ENCODE data around the gene APOC4. TPM values are rescaled to one million over a fixed set of nuclear protein-coding genes. Genes with fewer than 3 reads are reported as not detected.

APOC4 gene
- total RNA-seq = not detected in 2 replicates

DNA sequence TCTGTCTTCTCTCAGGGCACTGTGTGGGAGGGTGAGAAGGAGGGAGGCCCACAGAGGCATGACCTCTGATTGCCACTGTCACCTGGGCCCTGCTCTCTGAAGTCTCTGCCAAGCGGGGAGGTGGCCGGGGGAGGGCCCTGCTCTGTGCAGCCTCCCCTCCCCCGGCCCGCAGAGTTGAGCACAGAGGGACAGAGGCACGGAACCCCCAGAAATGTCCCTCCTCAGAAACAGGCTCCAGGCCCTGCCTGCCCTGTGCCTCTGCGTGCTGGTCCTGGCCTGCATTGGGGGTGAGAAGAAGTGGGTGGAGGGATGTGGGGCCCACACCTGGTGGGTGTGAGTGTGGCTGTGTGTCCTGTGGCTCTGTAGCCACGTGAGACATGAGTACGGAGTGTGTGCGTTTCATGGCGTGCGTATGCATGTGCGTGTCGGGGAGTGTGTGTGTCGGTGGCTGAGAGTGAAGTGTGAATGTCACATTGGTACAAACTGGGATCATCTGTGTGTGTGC lies at the start of gene APOC4:
APOC4 (plus strand) TSS at position 171 of the 505 bp plus-strand sequence; CDS start at position 212, 41 bp downstream.

DNA sequence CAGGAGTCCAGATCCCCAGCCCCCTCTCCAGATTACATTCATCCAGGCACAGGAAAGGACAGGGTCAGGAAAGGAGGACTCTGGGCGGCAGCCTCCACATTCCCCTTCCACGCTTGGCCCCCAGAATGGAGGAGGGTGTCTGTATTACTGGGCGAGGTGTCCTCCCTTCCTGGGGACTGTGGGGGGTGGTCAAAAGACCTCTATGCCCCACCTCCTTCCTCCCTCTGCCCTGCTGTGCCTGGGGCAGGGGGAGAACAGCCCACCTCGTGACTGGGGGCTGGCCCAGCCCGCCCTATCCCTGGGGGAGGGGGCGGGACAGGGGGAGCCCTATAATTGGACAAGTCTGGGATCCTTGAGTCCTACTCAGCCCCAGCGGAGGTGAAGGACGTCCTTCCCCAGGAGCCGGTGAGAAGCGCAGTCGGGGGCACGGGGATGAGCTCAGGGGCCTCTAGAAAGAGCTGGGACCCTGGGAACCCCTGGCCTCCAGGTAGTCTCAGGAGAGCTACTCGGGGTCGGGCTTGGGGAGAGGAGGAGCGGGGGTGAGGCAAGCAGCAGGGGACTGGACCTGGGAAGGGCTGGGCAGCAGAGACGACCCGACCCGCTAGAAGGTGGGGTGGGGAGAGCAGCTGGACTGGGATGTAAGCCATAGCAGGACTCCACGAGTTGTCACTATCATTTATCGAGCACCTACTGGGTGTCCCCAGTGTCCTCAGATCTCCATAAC lies 36.4 kb upstream of the APOC4 start, which contains the start of gene APOE:
APOE (plus strand) TSS at position 360 of the 724 bp plus-strand sequence. CDS start 829 bp downstream, outside the sequence.

DNA sequence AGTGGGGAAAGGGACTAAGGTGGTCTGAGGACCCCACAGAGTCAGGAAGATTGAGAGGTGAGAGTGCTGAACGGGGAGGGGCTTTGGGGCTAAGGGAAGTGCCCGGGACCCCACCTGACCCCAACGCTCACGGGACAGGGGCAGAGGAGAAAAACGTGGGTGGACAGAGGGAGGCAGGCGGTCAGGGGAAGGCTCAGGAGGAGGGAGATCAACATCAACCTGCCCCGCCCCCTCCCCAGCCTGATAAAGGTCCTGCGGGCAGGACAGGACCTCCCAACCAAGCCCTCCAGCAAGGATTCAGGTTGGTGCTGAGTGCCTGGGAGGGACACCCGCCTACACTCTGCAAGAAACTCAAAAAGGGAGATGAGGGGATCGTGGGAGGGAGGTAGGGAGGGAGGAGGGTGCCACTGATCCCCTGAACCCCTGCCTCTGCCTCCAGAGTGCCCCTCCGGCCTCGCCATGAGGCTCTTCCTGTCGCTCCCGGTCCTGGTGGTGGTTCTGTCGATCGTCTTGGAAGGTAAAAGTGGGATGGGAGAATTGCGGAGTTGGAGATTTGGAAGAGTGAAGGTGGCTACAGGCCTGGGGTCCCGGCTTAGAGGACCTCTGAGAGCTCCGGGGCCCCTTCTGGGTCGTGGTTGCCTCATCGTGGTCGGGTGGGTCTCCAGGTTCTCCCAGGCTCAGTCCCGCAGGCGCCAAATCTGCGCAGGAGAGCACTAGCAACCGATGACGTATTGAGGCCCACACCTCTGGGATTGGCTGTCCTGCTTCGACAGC lies 27.4 kb upstream of the APOC4 start, which contains the start of gene APOC1:
APOC1 (plus strand) TSS at position 176 of the 774 bp plus-strand sequence; CDS start at position 460, 284 bp downstream.

DNA sequence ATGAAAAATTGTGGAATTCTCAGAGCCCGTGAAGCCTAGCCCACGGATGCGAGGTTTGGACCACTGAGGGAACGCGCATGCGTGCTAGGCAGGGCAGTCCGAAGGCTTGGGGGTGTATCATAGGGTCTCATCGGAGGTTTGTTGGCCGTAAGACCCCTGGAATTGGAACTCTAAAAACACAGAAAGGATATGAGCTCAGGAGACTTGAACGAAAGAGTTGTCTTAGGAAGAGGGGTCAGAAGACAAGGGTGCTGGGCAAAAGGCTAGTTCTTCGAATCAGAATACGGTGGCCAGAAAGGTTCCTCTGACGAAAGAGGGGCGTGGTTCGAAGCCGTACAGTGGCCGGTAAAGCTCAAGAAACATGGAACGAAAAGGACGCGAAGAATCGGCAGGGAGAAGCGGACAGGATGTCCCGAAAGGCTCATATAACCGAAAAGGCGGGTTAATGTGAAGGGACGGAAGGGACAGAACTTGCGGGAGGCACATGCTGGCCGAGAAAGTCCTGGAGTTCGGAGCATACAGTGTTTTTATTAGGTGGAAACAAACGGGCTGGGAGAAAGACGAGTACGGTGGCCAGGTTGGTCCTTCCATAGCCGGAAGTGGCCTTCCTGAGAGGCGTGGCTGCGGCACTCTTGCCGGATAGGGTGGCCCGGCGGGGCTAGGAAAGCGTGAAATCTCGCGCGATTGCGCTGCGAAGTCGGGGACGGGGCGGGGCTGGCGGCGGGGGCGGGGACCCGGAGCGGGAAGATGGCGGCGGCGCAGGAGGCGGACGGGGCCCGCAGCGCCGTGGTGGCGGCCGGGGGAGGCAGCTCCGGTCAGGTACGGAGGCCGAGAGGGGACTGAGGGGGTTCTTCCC lies 12.8 kb downstream of the APOC4 start, which contains the start of gene CLPTM1:
CLPTM1 (plus strand) TSS at position 732 of the 856 bp plus-strand sequence; CDS start at position 748, 16 bp downstream.

Other genes with a start within 250 kb of the APOC4 start
- gene CEACAM16, start 243.1 kb upstream of the APOC4 start, total RNA-seq = not detected in 2 replicates
- gene BCL3, start 193.5 kb upstream of the APOC4 start, total RNA-seq = 35.6 and 48.8 TPM in 2 replicates
- gene CBLC, start 164.3 kb upstream of the APOC4 start, total RNA-seq = 0.50 and 1.9 TPM in 2 replicates
- gene BCAM, start 133.1 kb upstream of the APOC4 start, total RNA-seq = 17.1 and 18.3 TPM in 2 replicates
- 117 TPM in 2 replicates for gene NECTIN2, start 95.9 kb upstream of the APOC4 start, total RNA-seq
- gene TOMM40, start 51.0 kb upstream of the APOC4 start, total RNA-seq = 82.2 and 93.8 TPM in 2 replicates
- gene APOE, start 36.4 kb upstream of the APOC4 start, total RNA-seq = 21.0 and 25.3 TPM in 2 replicates
- gene APOC1, start 27.6 kb upstream of the APOC4 start, total RNA-seq = 15.8 and 15.9 TPM in 2 replicates
- not detected in 2 replicates for gene APOC2, start 3.8 kb downstream of the APOC4 start, total RNA-seq
- gene CLPTM1, start 13.1 kb downstream of the APOC4 start, total RNA-seq = 53.2 and 62.5 TPM in 2 replicates
- gene RELB, start 59.2 kb downstream of the APOC4 start, total RNA-seq = 9.9 and 11.6 TPM in 2 replicates
- gene CLASRP, start 96.8 kb downstream of the APOC4 start, total RNA-seq = 34.9 and 46.4 TPM in 2 replicates
- gene ZNF296, start 134.2 kb downstream of the APOC4 start, total RNA-seq = 0.17 and 0.45 TPM in 2 replicates
- 34.6 and 45.5 TPM in 2 replicates for gene GEMIN7, start 137.0 kb downstream of the APOC4 start, total RNA-seq
- gene PPP1R37, start 150.9 kb downstream of the APOC4 start, total RNA-seq = 28.7 and 30.3 TPM in 2 replicates
- 0.15 and 0.34 TPM in 2 replicates for gene NKPD1, start 218.7 kb downstream of the APOC4 start, total RNA-seq
- 10.1 and 13.2 TPM in 2 replicates for gene TRAPPC6A, start 236.0 kb downstream of the APOC4 start, total RNA-seq
- gene BLOC1S3, start 236.5 kb downstream of the APOC4 start, total RNA-seq = 3.2 and 6.4 TPM in 2 replicates

All from bronchus fibroblast of lung (primary cell).